Measurements from ENCODE around the gene C7.
"Not testable (repeated sequence)": the region's sequence is repeated elsewhere in the genome, so short reads cannot be mapped to it uniquely, and the experiment has no call there.

Gene C7

DNA sequence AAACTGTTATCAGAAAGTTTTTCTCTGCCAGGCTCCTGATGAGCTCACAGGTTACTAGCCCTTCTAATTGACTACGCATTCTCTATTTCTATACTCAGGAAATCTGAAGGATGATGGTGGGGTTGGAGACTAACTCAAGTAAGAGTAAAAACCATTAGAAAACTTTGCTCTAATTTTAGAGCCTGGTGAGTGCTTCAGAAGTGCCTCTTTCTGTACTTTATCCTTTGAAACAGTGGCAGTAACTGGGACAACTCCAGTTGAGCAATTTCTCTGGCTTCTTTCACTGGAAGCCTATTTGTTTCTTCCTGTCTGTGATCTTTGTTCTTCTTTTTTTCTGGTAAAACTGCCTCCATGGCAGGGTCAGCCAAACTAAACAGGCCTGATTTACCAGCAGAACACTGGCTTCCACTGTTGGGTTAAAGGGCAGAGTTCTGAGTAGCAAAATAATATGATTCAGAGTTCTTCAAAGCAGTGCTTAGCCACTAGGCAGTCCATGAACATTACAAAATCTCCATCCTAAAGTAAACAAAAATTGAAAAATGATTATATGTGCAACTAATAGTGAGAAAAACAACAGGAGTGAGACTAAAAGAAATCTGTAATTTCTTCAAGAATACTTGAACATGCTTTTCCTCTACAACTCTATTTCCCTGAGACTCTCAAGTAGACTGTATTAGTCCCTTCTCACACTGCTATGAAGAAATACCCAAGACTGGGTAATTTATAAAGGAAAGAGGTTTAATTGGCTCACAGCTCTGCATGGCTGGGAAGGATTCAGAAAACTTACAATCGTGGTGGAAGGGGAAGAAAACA is 82.1 kb downstream of the C7 start:
- no peak for DNase-seq (ENCODE audit: low read depth in 2 of 2)

- no peak for DNase-seq (ENCODE audit: low read depth in 2 of 2)
These were observed 82.8 kb downstream of the C7 start for GRCh38 chr5:40991981-40992559.

DNA sequence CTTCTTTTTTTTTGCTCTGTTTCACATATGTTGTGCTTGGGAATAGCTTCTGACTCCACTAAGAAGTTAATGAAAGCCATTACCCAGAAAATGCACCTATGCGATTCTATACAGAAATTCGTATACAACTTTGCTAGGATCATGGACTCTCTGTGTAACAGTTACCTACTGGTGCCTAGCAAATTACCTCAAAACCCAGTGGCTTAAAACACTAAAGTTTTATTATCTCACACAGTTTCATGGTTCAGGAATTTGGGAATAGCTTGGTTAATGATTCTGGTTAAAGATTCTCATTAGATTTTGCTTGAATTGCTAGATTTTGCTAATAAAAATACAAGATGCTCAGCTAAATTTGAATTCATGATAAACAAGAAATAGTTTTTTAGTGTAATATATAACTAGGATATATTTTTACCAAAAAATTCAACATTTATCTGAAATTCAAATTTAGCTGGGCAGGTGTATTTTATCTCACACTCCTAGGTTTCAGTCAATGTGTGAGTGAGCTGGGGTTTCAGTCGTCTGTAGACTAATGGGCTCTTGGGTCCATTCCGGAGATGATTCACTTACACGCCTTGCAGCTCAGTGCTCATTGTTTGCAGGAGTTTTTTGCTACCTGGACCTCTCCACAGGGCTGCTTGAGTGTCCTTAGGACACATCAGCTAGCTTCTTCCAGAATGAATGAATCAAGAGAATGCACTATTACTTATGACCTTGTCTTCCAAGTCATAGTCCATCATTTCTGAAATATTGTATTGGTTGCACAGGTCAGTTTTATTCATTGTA is 86.7 kb downstream of the C7 start:
- DNase-seq (ENCODE audit: low read depth in 2 of 2) = no peak

- no peak for DNase-seq (ENCODE audit: low read depth in 2 of 2)
These were observed 89.8 kb downstream of the C7 start for GRCh38 chr5:40999142-40999541.

GRCh38 chr5:40999966-41000365 is 90.7 kb downstream of the C7 start:
- no peak for DNase-seq (ENCODE audit: low read depth in 2 of 2)

DNA sequence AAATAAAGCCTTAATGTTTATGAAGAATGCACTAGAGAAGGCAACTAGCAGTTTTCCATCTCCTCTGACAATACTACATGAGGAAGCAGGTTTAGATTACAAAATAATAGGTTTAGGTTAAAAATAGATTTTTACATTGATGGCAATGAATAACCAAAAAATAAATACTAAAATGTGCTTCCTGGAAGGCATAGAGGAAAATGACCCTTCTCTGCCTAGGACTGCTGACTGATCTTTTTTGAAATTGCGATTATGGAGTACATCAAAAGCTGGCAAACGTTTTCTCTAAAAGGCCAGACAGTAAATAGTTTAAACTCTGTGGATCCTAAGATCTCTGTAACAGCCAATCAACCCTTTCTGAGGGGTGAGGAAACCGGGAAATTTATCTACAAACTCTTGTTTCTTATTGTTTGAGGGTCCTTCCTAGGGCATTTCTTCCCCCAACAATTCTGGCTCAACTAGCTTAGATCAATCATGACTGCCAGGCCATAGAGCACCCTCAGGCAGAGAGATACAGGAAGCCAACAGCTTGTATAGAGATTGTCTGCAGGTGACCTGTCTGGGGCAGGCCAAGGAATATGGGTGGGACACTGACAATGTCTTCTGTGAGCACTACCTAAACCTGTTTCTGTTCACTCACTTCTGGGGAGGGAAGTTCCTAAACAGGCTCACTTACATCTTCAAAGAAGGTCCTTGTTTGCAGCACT is 94.5 kb downstream of the C7 start:
- no peak for DNase-seq (ENCODE audit: low read depth in 2 of 2)

GRCh38 chr5:41004931-41005330 is 95.6 kb downstream of the C7 start:
- DNase-seq (ENCODE audit: low read depth in 2 of 2) = no peak

- no peak for DNase-seq (ENCODE audit: low read depth in 2 of 2)
These were observed 99.9 kb downstream of the C7 start for GRCh38 chr5:41009232-41009631.

DNA sequence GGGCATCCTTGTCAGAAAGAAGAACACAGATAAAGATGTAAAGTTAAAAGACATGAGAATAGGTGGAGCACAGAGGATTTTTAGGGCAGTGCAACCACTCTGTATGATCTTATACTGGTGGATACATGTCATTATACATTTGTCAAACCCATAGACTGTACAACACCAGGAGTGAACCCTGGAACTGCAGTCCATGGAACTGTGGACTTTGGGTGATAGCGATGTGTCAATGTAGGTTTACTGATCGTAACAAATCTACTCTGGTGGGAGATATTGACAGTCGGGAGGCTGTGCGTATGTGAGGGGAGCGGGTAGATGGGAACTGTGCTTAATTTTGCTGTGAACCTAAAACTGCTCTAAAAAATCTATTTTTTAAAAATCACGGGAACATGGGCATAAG is 101.3 kb downstream of the C7 start:
- no peak for DNase-seq (ENCODE audit: low read depth in 2 of 2)

- no peak for DNase-seq (ENCODE audit: low read depth in 2 of 2)
These were observed 103.0 kb downstream of the C7 start for GRCh38 chr5:41012318-41012717.

DNA sequence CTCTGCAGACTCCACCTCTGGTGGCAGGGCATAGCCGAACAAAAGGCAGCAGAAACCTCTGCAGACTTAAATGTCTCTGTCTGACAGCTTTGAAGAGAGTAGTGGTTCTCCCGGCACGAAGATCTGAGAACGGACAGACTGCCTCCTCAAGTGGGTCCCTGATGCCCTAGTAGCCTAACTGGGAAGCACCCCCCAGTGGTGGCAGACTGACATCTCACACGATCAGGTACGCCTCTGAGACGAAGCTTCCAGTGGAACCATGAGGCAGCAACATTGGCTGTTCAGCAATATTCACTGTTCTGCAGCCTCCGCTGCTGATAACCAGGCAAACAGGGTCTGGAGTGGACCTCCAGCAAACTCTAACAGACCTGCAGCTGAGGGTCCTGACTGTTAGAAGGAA is 113.3 kb downstream of the C7 start:
- DNase-seq (ENCODE audit: low read depth in 2 of 2) = not testable (repeated sequence)
